H1 (cell line): ENCODE measurements around the gene CGRRF1. TPM values are rescaled to one million over a fixed set of nuclear protein-coding genes. Genes with fewer than 3 reads are reported as not detected.

Experiments
- CTCF ChIA-PET: fragments of 300-600 bp; sonication (Branson Sonifier 250); formaldehyde crosslinking; loops from one replicate; lab custom pipeline; 2021; ENCODE audit not compliant: partially characterized antibody; lab: Charles Lee
- POLR2A ChIA-PET: fragments of 300-600 bp; sonication (Branson Sonifier 250); formaldehyde crosslinking; loops from one replicate; lab custom pipeline; 2021; ENCODE audit warnings: inconsistent platforms; ENCODE audit not compliant: partially characterized antibody; lab: Charles Lee
- DNase-seq, 2 experiments: peaks; one replicate each; pipeline versions ENCODE4 v3.0.0 to v3.0.0-alpha.2; 2010 to 2022; ENCODE audit warnings: low spot score in 2 of 2, low read depth in 1 of 2, mixed read lengths in 1 of 2
- FAIRE-seq: peaks from 2 replicates; lab custom pipeline; 2011; peaks lifted over from hg19 to GRCh38; lab: Jason Lieb, UNC
- H2AFZ ChIP-seq: 2 replicates; pipeline ENCODE4 v1.8.1; 2012; ENCODE audit warnings: low read length, inconsistent platforms
- H2AK5ac ChIP-seq: 2 replicates; pipeline ENCODE4 v1.6.1; 2013; ENCODE audit warnings: low read depth, low read length
- H2BK120ac ChIP-seq: replicated peaks from 2 replicates; pipeline ENCODE3; 2013; ENCODE audit warnings: low read depth, low read length, inconsistent platforms
- H2BK12ac ChIP-seq: 2 replicates; pipeline ENCODE4 v1.6.1; 2013; ENCODE audit warnings: low read depth, low read length
- H2BK15ac ChIP-seq: 2 replicates; pipeline ENCODE4 v1.6.1; 2013; ENCODE audit warnings: low read length
- H2BK20ac ChIP-seq: 2 replicates; pipeline ENCODE4 v1.6.1; 2013; ENCODE audit warnings: low read length
- H2BK5ac ChIP-seq: 2 replicates; pipeline ENCODE4 v1.6.1; 2013; ENCODE audit warnings: low read depth, low read length
- H3K14ac ChIP-seq: 2 replicates; pipeline ENCODE4 v1.6.1; 2013; ENCODE audit warnings: inconsistent platforms; ENCODE audit not compliant: insufficient read length
- H3K18ac ChIP-seq: 2 replicates; pipeline ENCODE4 v1.6.1; 2013; ENCODE audit warnings: low read length; ENCODE audit errors: extremely low read depth
- H3K23ac ChIP-seq: 2 replicates; pipeline ENCODE4 v1.6.1; 2013; ENCODE audit warnings: inconsistent platforms; ENCODE audit not compliant: insufficient read length
- H3K23me2 ChIP-seq: 2 replicates; pipeline ENCODE4 v1.6.1; 2013; ENCODE audit warnings: low read depth, low read length
- H3K27ac ChIP-seq: 2 replicates; pipeline ENCODE4 v1.6.1; 2011; ENCODE audit warnings: low read depth, low read length, inconsistent platforms
- H3K27me3 ChIP-seq, 4 experiments: replicated peaks in 1 of 4; 1 replicate in 1 of 4; 2 replicates in 3 of 4; pipeline versions ENCODE4 v1.6.1 to v1.8.1; 2011 to 2013; ENCODE audit warnings: low read length in 3 of 4, mild to moderate bottlenecking in 3 of 4, inconsistent platforms in 2 of 4, mixed read lengths in 2 of 4, moderate library complexity in 1 of 4; ENCODE audit not compliant: control insufficient read depth in 3 of 4, insufficient read depth in 3 of 4; ENCODE audit errors: extremely low read depth in 1 of 4
- H3K36me3 ChIP-seq, 4 experiments: 2 replicates each; pipeline versions ENCODE4 v1.6.1 to v1.8.1; 2011 to 2013; ENCODE audit warnings: mild to moderate bottlenecking in 4 of 4, low read length in 3 of 4, moderate library complexity in 2 of 4, control low read depth in 1 of 4, inconsistent platforms in 1 of 4; ENCODE audit not compliant: insufficient read depth in 4 of 4, control insufficient read depth in 2 of 4
- H3K4ac ChIP-seq: replicated peaks from 2 replicates; pipeline ENCODE3; 2013; ENCODE audit warnings: low read length, low read depth, mixed read lengths, inconsistent platforms; ENCODE audit not compliant: insufficient read length
- H3K4me1 ChIP-seq, 4 experiments: replicated peaks in 1 of 4; 1 replicate in 1 of 4; 2 replicates in 3 of 4; pipeline versions ENCODE4 v1.6.1 to v1.8.1; 2011 to 2013; ENCODE audit warnings: low read length in 3 of 4, inconsistent platforms in 2 of 4, mixed read lengths in 1 of 4; ENCODE audit not compliant: insufficient read depth in 4 of 4, control insufficient read depth in 3 of 4
- H3K4me2 ChIP-seq, 2 experiments: 2 replicates each; pipeline versions ENCODE4 v1.6.1 to v1.8.1; 2011 to 2013; ENCODE audit warnings: low read depth in 2 of 2, low read length in 2 of 2, control low read depth in 1 of 2, inconsistent platforms in 1 of 2, mild to moderate bottlenecking in 1 of 2; ENCODE audit not compliant: insufficient read depth in 1 of 2
- H3K4me3 ChIP-seq, 4 experiments: fragments of 200-600, 300-600 bp in 1 of 4; sonication (generic), shearing (Covaris generic), sonication (Bioruptor Twin) in 1 of 4; 2 replicates each; pipeline versions ENCODE4 v1.5.1 to v1.8.1; 2011 to 2016; ENCODE audit warnings: low read length in 4 of 4, low read depth in 3 of 4, control low read depth in 2 of 4, inconsistent platforms in 2 of 4, mild to moderate bottlenecking in 2 of 4, mixed read lengths in 1 of 4, moderate library complexity in 1 of 4; ENCODE audit not compliant: insufficient read depth in 2 of 4; ENCODE audit errors: extremely low read depth in 1 of 4
- H3K56ac ChIP-seq: replicated peaks from 2 replicates; pipeline ENCODE3; 2013; ENCODE audit warnings: low read depth, mild to moderate bottlenecking, mixed read lengths, low read length, inconsistent platforms; ENCODE audit not compliant: insufficient read length
- H3K79me1 ChIP-seq: 2 replicates; pipeline ENCODE4 v1.6.1; 2013; ENCODE audit warnings: low read depth, low read length, control low read depth
- H3K79me2 ChIP-seq, 2 experiments: 2 replicates each; pipeline versions ENCODE4 v1.6.1 to v1.8.1; 2012 to 2013; ENCODE audit warnings: low read length in 2 of 2, mild to moderate bottlenecking in 2 of 2, inconsistent platforms in 1 of 2; ENCODE audit not compliant: insufficient read depth in 2 of 2, control insufficient read depth in 1 of 2
- H3K9ac ChIP-seq, 4 experiments: replicated peaks in 1 of 4; 1 replicate in 1 of 4; 2 replicates in 3 of 4; pipeline versions ENCODE4 v1.6.1 to v1.8.1; 2011 to 2013; ENCODE audit warnings: low read depth in 3 of 4, low read length in 3 of 4, control low read depth in 2 of 4, mild to moderate bottlenecking in 2 of 4, moderate library complexity in 2 of 4, inconsistent platforms in 1 of 4; ENCODE audit errors: extremely low read depth in 1 of 4
- H3K9me3 ChIP-seq, 2 experiments: 2 replicates each; pipeline versions ENCODE4 v1.6.1 to v1.8.1; 2012 to 2013; ENCODE audit warnings: mild to moderate bottlenecking in 2 of 2, moderate library complexity in 2 of 2, control low read depth in 1 of 2, inconsistent platforms in 1 of 2, low read depth in 1 of 2, low read length in 1 of 2, mixed read lengths in 1 of 2; ENCODE audit not compliant: insufficient read depth in 2 of 2
- H4K20me1 ChIP-seq, 2 experiments: replicated peaks in 1 of 2; 2 replicates each; pipeline versions ENCODE3 to v1.8.1; 2011 to 2013; ENCODE audit warnings: inconsistent platforms in 2 of 2, low read length in 2 of 2, mild to moderate bottlenecking in 1 of 2; ENCODE audit not compliant: insufficient read depth in 2 of 2, control insufficient read depth in 1 of 2
- H4K5ac ChIP-seq: 2 replicates; pipeline ENCODE4 v1.6.1; 2013; ENCODE audit warnings: low read length, low read depth, mixed read lengths, inconsistent platforms; ENCODE audit not compliant: insufficient read length
- H4K8ac ChIP-seq: 2 replicates; pipeline ENCODE4 v1.8.0; 2013; ENCODE audit warnings: mild to moderate bottlenecking, moderate library complexity, low read length, inconsistent platforms; ENCODE audit not compliant: insufficient read depth; ENCODE audit errors: extremely low read depth
- H4K91ac ChIP-seq: replicated peaks from 2 replicates; pipeline ENCODE3; 2013; ENCODE audit warnings: low read length, mixed read lengths, inconsistent platforms; ENCODE audit not compliant: insufficient read length
- CTCF ChIP-seq, 3 experiments: IDR thresholded peaks; 1 replicate in 2 of 3; 2 replicates in 1 of 3; pipeline versions ENCODE4 v1.5.1 to v1.6.1; 2011; ENCODE audit warnings: low read length in 3 of 3, mild to moderate bottlenecking in 3 of 3, inconsistent platforms in 2 of 3, low read depth in 1 of 3, moderate library complexity in 1 of 3; ENCODE audit not compliant: insufficient read depth in 1 of 3; ENCODE audit errors: control extremely low read depth in 1 of 3
- EP300 ChIP-seq, 2 experiments: IDR thresholded peaks; 1 replicate in 1 of 2; 2 replicates in 1 of 2; pipeline ENCODE4 v1.6.1; 2011 to 2012; ENCODE audit warnings: low read depth in 2 of 2, low read length in 2 of 2, mild to moderate bottlenecking in 2 of 2, borderline replicate concordance in 1 of 2, inconsistent platforms in 1 of 2, moderate library complexity in 1 of 2
- NRF1 ChIP-seq: IDR thresholded peaks from 2 replicates; pipeline ENCODE4 v1.6.1; 2011; ENCODE audit warnings: mild to moderate bottlenecking, low read depth, low read length, improper control_type of control experiment
- RXRA ChIP-seq: IDR thresholded peaks from 2 replicates; pipeline ENCODE4 v1.6.1; 2011; ENCODE audit warnings: low read depth, mild to moderate bottlenecking, low read length, moderate library complexity; ENCODE audit not compliant: insufficient read depth
- TEAD4 ChIP-seq: IDR thresholded peaks from 2 replicates; pipeline ENCODE4 v1.6.1; 2012; ENCODE audit warnings: low read depth, low read length, inconsistent platforms, mixed read lengths
- WGBS, 2 experiments: shearing (Covaris generic) in 1 of 2; methylation state at CpG; one replicate each; pipeline versions ENCODE4 v1.1.6 to v1.1.7; 2013 to 2015; ENCODE audit warnings: low lambda C conversion rate in 2 of 2, mixed read lengths in 2 of 2, inconsistent platforms in 1 of 2, low coverage in 1 of 2, missing lambda C conversion rate in 1 of 2; ENCODE audit not compliant: insufficient replicate concordance in 2 of 2, insufficient coverage in 1 of 2, insufficient read length in 1 of 2; ENCODE audit errors: extremely low coverage in 1 of 2, missing lambda C conversion rate in 1 of 2; 5-methylcytosine and 5-hydroxymethylcytosine counted together
- polyA plus RNA-seq, 7 experiments: library from polyadenylated mRNA; depleted of rRNA in 3 of 7; stranded (reverse) in 5 of 7; unstranded in 2 of 7; fragments of >200 nt in 5 of 7; fragments of 200-250 nt in 2 of 7; gene quantifications; 1 replicate in 5 of 7; 2 replicates in 1 of 7; 4 replicates in 1 of 7; pipeline versions ENCODE4 v1.2.1 to v1.2.3, GENCODE V29; 2011 to 2013; ENCODE audit warnings: missing spikeins in 2 of 7, mixed read lengths in 2 of 7
- total RNA-seq: library from RNA; stranded (reverse); fragmentation: NEBNext Ultra II Directional; extraction: Animal tissue kit (Norgen Biotek cat#: 25700); gene quantifications from 2 replicates; pipeline ENCODE4 v1.2.1, GENCODE V29; 2021
- TF ChIP-seq, protein P1 (sequence below): IDR thresholded peaks from 2 replicates; pipeline ENCODE4 v1.6.1; 2012; ENCODE audit warnings: inconsistent platforms
- TF ChIP-seq, protein P2 (sequence below): IDR thresholded peaks from 2 replicates; pipeline ENCODE4 v1.6.1; 2011; ENCODE audit warnings: low read depth, mild to moderate bottlenecking, low read length; ENCODE audit not compliant: insufficient read depth

Gene CGRRF1
- total and polyA plus RNA-seq, 2 of the 8 experiments (the other 6 are each of a cell fraction or from before 2014, with no cell fraction given), result 7.4 to 20.2 TPM

DNA sequence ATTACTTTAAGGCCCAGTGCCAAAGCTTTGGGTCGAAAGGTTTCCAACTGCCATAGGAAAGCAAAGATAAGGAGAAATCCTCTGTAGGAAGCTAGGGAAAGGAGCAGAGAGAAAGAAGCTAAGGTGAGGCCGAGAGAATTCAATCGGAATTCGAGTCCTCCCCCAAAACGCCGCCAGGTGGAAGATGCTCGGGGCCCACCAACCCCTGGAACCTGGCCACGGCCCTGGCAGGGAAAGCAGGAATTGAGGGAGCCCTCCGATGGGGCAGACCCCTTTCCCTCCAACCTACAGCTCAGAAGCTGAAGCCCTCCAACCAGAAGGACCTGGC, 21.4 kb upstream of the CGRRF1 start:
- POLR2A ChIA-PET, result interaction anchor here (0.6 to 3.6 kb wide), 17 partner anchors 10 to 564 kb away, joined by 3 to 15 read pairs (median 4); partner anchors contain the start of genes CDKN3 and CGRRF1
- WGBS, 2 experiments, result 3% methylated on average over 9 of the region's 9 CpGs; no CpG with 5 or more reads in 1 of the 2 experiments
- DNase-seq (no peak), FAIRE-seq (no peak)
- Histone ChIP-seq H3K18ac (peak overlapping the region; percentile 83), H4K5ac (peak overlapping the region; percentile 71), H4K8ac (peak overlapping the region; percentile 91), H3K23me2 (peaks cover 8% of the 10 kb centered on the region; the same call in 1 of the 2 replicates), H3K14ac (no peak overlapping the region), H2AK5ac (no peak overlapping the region), H2BK5ac (peak overlapping the region; percentile 87), H4K91ac (peak overlapping the region; percentile 74), H3K4me3 (peak overlapping the region; percentile 81 to 90 (median 86)), H3K27me3 (no peaks in the 10 kb centered on the region), H3K27ac (peak overlapping the region; percentile 80), H3K36me3 (peaks cover 0 to 3% (median under 1%) of the 10 kb centered on the region in 4 experiments; a peak in 3 of 8 replicates), H3K79me1 (no peaks in the 10 kb centered on the region; the same call in 1 of the 2 replicates), H4K20me1 (peaks cover 0 to 2% of the 10 kb centered on the region in 2 experiments), H3K4me2 (peak overlapping the region; percentile 81 to 87), H2BK120ac (peak overlapping the region; percentile 54), H3K79me2 (peaks cover 4 to 47% of the 10 kb centered on the region in 2 experiments; a peak in 3 of 4 replicates), H3K9ac (peak overlapping the region; percentile 68 to 92 (median 80)), H3K4me1 (peaks cover 0 to 4% (median 0%) of the 10 kb centered on the region in 4 experiments; a peak in 2 of 7 replicates), H2AFZ (no peak overlapping the region), H2BK12ac (peak overlapping the region; percentile 55; the same call in 1 of the 2 replicates), H2BK20ac (no peak overlapping the region), H3K56ac (peak overlapping the region; percentile 92), H3K23ac (no peak overlapping the region), H2BK15ac (0 out of 2 replicates have a peak overlapping the region, but pooled peaks have one; percentile 14), H3K9me3 (no peaks in the 10 kb centered on the region), H3K4ac (peak overlapping the region; percentile 57)
- CTCF ChIA-PET, result interaction anchor here (0.8 to 3.3 kb wide), 13 partner anchors 8 to 317 kb away, joined by 3 to 15 read pairs (median 4); no protein-coding TSS in a partner anchor
- no peak for TF ChIP-seq NRF1
- no peak for TF ChIP-seq RXRA
- TF ChIP-seq TEAD4, result peak; percentile 62; the same call in 1 of the 2 replicates
- TF ChIP-seq, protein P1, sequence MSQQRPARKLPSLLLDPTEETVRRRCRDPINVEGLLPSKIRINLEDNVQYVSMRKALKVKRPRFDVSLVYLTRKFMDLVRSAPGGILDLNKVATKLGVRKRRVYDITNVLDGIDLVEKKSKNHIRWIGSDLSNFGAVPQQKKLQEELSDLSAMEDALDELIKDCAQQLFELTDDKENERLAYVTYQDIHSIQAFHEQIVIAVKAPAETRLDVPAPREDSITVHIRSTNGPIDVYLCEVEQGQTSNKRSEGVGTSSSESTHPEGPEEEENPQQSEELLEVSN, result 0 out of 2 replicates have a peak, but pooled peaks have one; percentile 2
- no peak for TF ChIP-seq EP300 (IDR thresholded peaks at IDR 0.05; ENCODE audit: borderline replicate concordance in 1 of 2, low read depth in 2 of 2, low read length in 2 of 2)
- TF ChIP-seq, protein P2, sequence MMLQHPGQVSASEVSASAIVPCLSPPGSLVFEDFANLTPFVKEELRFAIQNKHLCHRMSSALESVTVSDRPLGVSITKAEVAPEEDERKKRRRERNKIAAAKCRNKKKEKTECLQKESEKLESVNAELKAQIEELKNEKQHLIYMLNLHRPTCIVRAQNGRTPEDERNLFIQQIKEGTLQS, result no peak
- TF ChIP-seq CTCF (IDR thresholded peaks at IDR 0.05; ENCODE audit: control extremely low read depth in 1 of 3, insufficient read depth in 1 of 3, low read depth in 1 of 3, low read length in 3 of 3), result peak in 2 of 3 experiments; percentile 15 to 25; a peak in 1 of 4 replicates
